ENCODE results near the gene AICDA. TPM values are rescaled to one million over a fixed set of nuclear protein-coding genes. Genes with fewer than 3 reads are reported as not detected.
A peak's percentile ranks its signal among the peaks of the same experiment; 100 is the strongest.
"Not testable (repeated sequence)": the region's sequence is repeated elsewhere in the genome, so short reads cannot be mapped to it uniquely, and the experiment has no call there.

AICDA gene
- total and polyA plus RNA-seq, 2 donors, result 0.14 to 0.26 TPM

- not testable (repeated sequence) for H3K4me3 ChIP-seq (ENCODE audit: low read depth, low read length); DNase-seq (ENCODE audit: extremely low spot score); H3K27ac ChIP-seq (ENCODE audit: low read depth); H3K4me1 ChIP-seq (ENCODE audit: insufficient read depth); H3K36me3 ChIP-seq (ENCODE audit: insufficient read depth)
- WGBS, result 22% methylated on average over 8 of the region's 8 CpGs
Observed at GRCh38 chr12:8636007-8636346, 23.3 kb upstream of the AICDA start.

- not testable (repeated sequence) for H3K36me3 ChIP-seq (ENCODE audit: insufficient read depth); H3K4me1 ChIP-seq (ENCODE audit: insufficient read depth); H3K4me3 ChIP-seq (ENCODE audit: low read depth, low read length); DNase-seq (ENCODE audit: extremely low spot score); H3K27ac ChIP-seq (ENCODE audit: low read depth)
- 55% methylated on average over 9 of the region's 9 CpGs for WGBS
Observed at GRCh38 chr12:8635342-8636006, 22.8 kb upstream of the AICDA start.

GRCh38 chr12:8630131-8630530 is 17.5 kb upstream of the AICDA start:
- Histone ChIP-seq H3K36me3 (ENCODE audit: insufficient read depth) (no peaks in the 10 kb centered on the region), H3K4me3 (ENCODE audit: low read depth, low read length) (no peak overlapping the region), H3K4me1 (ENCODE audit: insufficient read depth) (no peaks in the 10 kb centered on the region), H3K27ac (ENCODE audit: low read depth) (no peak overlapping the region)
- WGBS, result 92% methylated on average over 4 of the region's 4 CpGs
- DNase-seq (ENCODE audit: extremely low spot score), result no peak

GRCh38 chr12:8629486-8630033 is 16.9 kb upstream of the AICDA start:
- H3K27ac ChIP-seq (ENCODE audit: low read depth), result no peak overlapping the region
- H3K36me3 ChIP-seq (ENCODE audit: insufficient read depth), result no peaks in the 10 kb centered on the region
- H3K4me1 ChIP-seq (ENCODE audit: insufficient read depth), result no peaks in the 10 kb centered on the region
- no peak for DNase-seq (ENCODE audit: extremely low spot score)
- WGBS, result 14% methylated on average over 3 of the region's 3 CpGs
- no peak overlapping the region for H3K4me3 ChIP-seq (ENCODE audit: low read depth, low read length)

- Histone ChIP-seq H3K4me1 (ENCODE audit: insufficient read depth) (no peaks in the 10 kb centered on the region), H3K27ac (ENCODE audit: low read depth) (no peak overlapping the region), H3K36me3 (ENCODE audit: insufficient read depth) (no peaks in the 10 kb centered on the region), H3K4me3 (ENCODE audit: low read depth, low read length) (no peak overlapping the region)
- WGBS, result 73% methylated on average over 3 of the region's 3 CpGs
- no peak for DNase-seq (ENCODE audit: extremely low spot score)
Observed at GRCh38 chr12:8628731-8629130, 16.1 kb upstream of the AICDA start.

GRCh38 chr12:8624750-8625149 is 12.1 kb upstream of the AICDA start:
- not testable (repeated sequence) for H3K4me1 ChIP-seq (ENCODE audit: insufficient read depth); H3K4me3 ChIP-seq (ENCODE audit: low read depth, low read length)
- WGBS, result 98% methylated on average over 24 of the region's 26 CpGs

GRCh38 chr12:8622646-8623045 is 10.0 kb upstream of the AICDA start:
- H3K36me3 ChIP-seq (ENCODE audit: insufficient read depth), result no peaks in the 10 kb centered on the region
- no peak for DNase-seq (ENCODE audit: extremely low spot score)
- no peaks in the 10 kb centered on the region for H3K4me1 ChIP-seq (ENCODE audit: insufficient read depth)
- WGBS, result 65% methylated on average over 4 of the region's 4 CpGs
- H3K4me3 ChIP-seq (ENCODE audit: low read depth, low read length), result no peak overlapping the region
- no peak overlapping the region for H3K27ac ChIP-seq (ENCODE audit: low read depth)

More at GRCh38 chr12:8624750-8625149, 12.1 kb upstream of the AICDA start:
- not testable (repeated sequence) for H3K27ac ChIP-seq (ENCODE audit: low read depth); H3K36me3 ChIP-seq (ENCODE audit: insufficient read depth); DNase-seq (ENCODE audit: extremely low spot score)

- Histone ChIP-seq H3K4me3 (ENCODE audit: low read depth, low read length) (no peak overlapping the region), H3K36me3 (ENCODE audit: insufficient read depth) (no peaks in the 10 kb centered on the region), H3K4me1 (ENCODE audit: insufficient read depth) (no peaks in the 10 kb centered on the region), H3K27ac (ENCODE audit: low read depth) (no peak overlapping the region)
- 54% methylated on average over 6 of the region's 6 CpGs for WGBS
- DNase-seq (ENCODE audit: extremely low spot score), result no peak
Observed at GRCh38 chr12:8615206-8615605, 2.5 kb upstream of the AICDA start.

- not testable (repeated sequence) for H3K36me3 ChIP-seq (ENCODE audit: insufficient read depth); H3K27ac ChIP-seq (ENCODE audit: low read depth); H3K4me3 ChIP-seq (ENCODE audit: low read depth, low read length); H3K4me1 ChIP-seq (ENCODE audit: insufficient read depth); DNase-seq (ENCODE audit: extremely low spot score)
- WGBS, result 94% methylated on average over 1 of the region's 1 CpG
Observed at GRCh38 chr12:8613881-8614280, 1.2 kb upstream of the AICDA start.

- WGBS, result 17% methylated on average over 5 of the region's 5 CpGs
- peak; percentile 4 for DNase-seq (ENCODE audit: extremely low spot score)
- Histone ChIP-seq H3K4me3 (ENCODE audit: low read depth, low read length) (no peak overlapping the region), H3K27ac (ENCODE audit: low read depth) (no peak overlapping the region), H3K36me3 (ENCODE audit: insufficient read depth) (no peaks in the 10 kb centered on the region), H3K4me1 (ENCODE audit: insufficient read depth) (no peaks in the 10 kb centered on the region)
Observed at GRCh38 chr12:8609061-8609570, 3.5 kb downstream of the AICDA start.

- H3K36me3 ChIP-seq (ENCODE audit: insufficient read depth), result no peaks in the 10 kb centered on the region
- DNase-seq (ENCODE audit: extremely low spot score), result no peak
Observed at GRCh38 chr12:8606890-8607289, 5.8 kb downstream of the AICDA start.

GRCh38 chr12:8605057-8605456 is 7.6 kb downstream of the AICDA start:
- Histone ChIP-seq H3K36me3 (ENCODE audit: insufficient read depth) (no peaks in the 10 kb centered on the region), H3K27ac (ENCODE audit: low read depth) (no peak overlapping the region), H3K4me1 (ENCODE audit: insufficient read depth) (no peaks in the 10 kb centered on the region), H3K4me3 (ENCODE audit: low read depth, low read length) (no peak overlapping the region)
- DNase-seq (ENCODE audit: extremely low spot score), result no peak
- WGBS, result 94% methylated on average over 30 of the region's 30 CpGs

More at GRCh38 chr12:8606890-8607289, 5.8 kb downstream of the AICDA start:
- Histone ChIP-seq H3K27ac (ENCODE audit: low read depth) (no peak overlapping the region), H3K4me1 (ENCODE audit: insufficient read depth) (no peaks in the 10 kb centered on the region), H3K4me3 (ENCODE audit: low read depth, low read length) (no peak overlapping the region)
- WGBS, result 86% methylated on average over 6 of the region's 6 CpGs

GRCh38 chr12:8603856-8604255 is 8.8 kb downstream of the AICDA start:
- Histone ChIP-seq H3K4me1 (ENCODE audit: insufficient read depth) (no peaks in the 10 kb centered on the region), H3K4me3 (ENCODE audit: low read depth, low read length) (no peak overlapping the region), H3K36me3 (ENCODE audit: insufficient read depth) (no peaks in the 10 kb centered on the region), H3K27ac (ENCODE audit: low read depth) (no peak overlapping the region)
- 34% methylated on average over 3 of the region's 3 CpGs for WGBS
- DNase-seq (ENCODE audit: extremely low spot score), result no peak

- 62% methylated on average over 2 of the region's 2 CpGs for WGBS
- H3K4me1 ChIP-seq (ENCODE audit: insufficient read depth), result no peaks in the 10 kb centered on the region
- no peak for DNase-seq (ENCODE audit: extremely low spot score)
- no peaks in the 10 kb centered on the region for H3K36me3 ChIP-seq (ENCODE audit: insufficient read depth)
- no peak overlapping the region for H3K4me3 ChIP-seq (ENCODE audit: low read depth, low read length)
- no peak overlapping the region for H3K27ac ChIP-seq (ENCODE audit: low read depth)
Observed at GRCh38 chr12:8603286-8603685, 9.4 kb downstream of the AICDA start.
